ENCODE measurements around the gene ZCCHC4. TPM values are rescaled to one million over a fixed set of nuclear protein-coding genes. Genes with fewer than 3 reads are reported as not detected.

Gene ZCCHC4
- polyA plus RNA-seq, 2 of the 4 experiments (the other 2 are of a cell fraction), result 5.2 to 10.2 TPM

GRCh38 chr4:25308306-25308705 lies 4.3 kb upstream of the ZCCHC4 start:
- TF ChIP-seq HEYL (CRISPR knock-in tag; IDR thresholded peaks at IDR 0.05) (no peak), CBX2 (IDR thresholded peaks at IDR 0.05; ENCODE audit: borderline replicate concordance, low read depth) (no peak), MAZ (IDR thresholded peaks at IDR 0.05; ENCODE audit: borderline replicate concordance, low read depth, low read length) (no peak), ESRRA (IDR thresholded peaks at IDR 0.05; ENCODE audit: borderline replicate concordance, low read length) (no peak), BHLHE40 (IDR thresholded peaks at IDR 0.05; ENCODE audit: low read depth, low read length) (no peak), EHMT2 (IDR thresholded peaks at IDR 0.05; ENCODE audit: low read depth) (no peak), CEBPB (IDR thresholded peaks at IDR 0.05) (no peak), RCOR1 (IDR thresholded peaks at IDR 0.05; ENCODE audit: low read depth, low read length) (no peak), JUN (IDR thresholded peaks at IDR 0.05) (no peak), EP300 (IDR thresholded peaks at IDR 0.05) (no peak), USF2 (IDR thresholded peaks at IDR 0.05) (no peak)
- FAIRE-seq, result no peak
- WGBS (ENCODE audit: missing lambda C conversion rate), result 71% methylated on average over 2 of the region's 2 CpGs
- H3K4me1 ChIP-seq, result no peaks in the 10 kb centered on the region
- ChIA-PET CTCF (no interaction called here), POLR2A (no interaction called here)
- no peak for DNase-seq (ENCODE audit: low read depth in 1 of 2, low spot score in 1 of 2)
- no peak overlapping the region for H3K27ac ChIP-seq
- ATAC-seq, result no peak
- no peak overlapping the region for H3K4me3 ChIP-seq
- no peaks in the 10 kb centered on the region for H3K9me3 ChIP-seq
- H3K4me2 ChIP-seq, result no peak overlapping the region

- ATAC-seq (no peak), DNase-seq (ENCODE audit: low read depth in 1 of 2, low spot score in 1 of 2) (no peak), FAIRE-seq (no peak)
- CTCF ChIA-PET, result no interaction called here
- TF ChIP-seq HOXB5 (CRISPR knock-in tag; IDR thresholded peaks at IDR 0.05) (no peak), BCL3 (IDR thresholded peaks at IDR 0.05) (no peak), E2F6 (IDR thresholded peaks at IDR 0.05; ENCODE audit: borderline replicate concordance, low read depth) (no peak), RCOR1 (IDR thresholded peaks at IDR 0.05; ENCODE audit: low read depth, low read length) (no peak), HDAC2 (IDR thresholded peaks at IDR 0.05) (no peak), MAX (IDR thresholded peaks at IDR 0.05) (no peak), HOXB13 (CRISPR knock-in tag; IDR thresholded peaks at IDR 0.05; ENCODE audit: low read depth) (no peak)
- no peak overlapping the region for H3K4me3 ChIP-seq
- peaks cover 4% of the 10 kb centered on the region; the same call in 1 of the 3 replicates for H3K4me1 ChIP-seq
- POLR2A ChIA-PET, result no interaction called here
- no peaks in the 10 kb centered on the region for H3K9me3 ChIP-seq
- H3K4me2 ChIP-seq, result no peak overlapping the region
- WGBS (ENCODE audit: missing lambda C conversion rate), result 70% methylated on average over 7 of the region's 7 CpGs
- H3K27ac ChIP-seq, result no peak overlapping the region
These were observed 3.8 kb upstream of the ZCCHC4 start for GRCh38 chr4:25308761-25309160.

GRCh38 chr4:25310066-25310802 lies 2.3 kb upstream of the ZCCHC4 start:
- H3K4me2 ChIP-seq, result no peak overlapping the region
- TF ChIP-seq HES2 (IDR thresholded peaks at IDR 0.05), result no peak
- TF ChIP-seq POLR2AphosphoS2 (conservative IDR thresholded peaks at IDR 0.05; ENCODE audit: low read length), result no peak
- TF ChIP-seq NR3C1 (IDR thresholded peaks at IDR 0.05), result no peak
- TF ChIP-seq MAFK (IDR thresholded peaks at IDR 0.05; ENCODE audit: partially characterized antibody), result no peak
- TF ChIP-seq FOXS1 (CRISPR knock-in tag; IDR thresholded peaks at IDR 0.05), result no peak
- no peak for TF ChIP-seq ESRRA (IDR thresholded peaks at IDR 0.05; ENCODE audit: borderline replicate concordance, low read length)
- no peak for TF ChIP-seq JUNB (IDR thresholded peaks at IDR 0.05)
- no peak for TF ChIP-seq CHD2 (IDR thresholded peaks at IDR 0.05; ENCODE audit: low read length, partially characterized antibody)
- no peak overlapping the region for H3K27ac ChIP-seq
- 84% methylated on average over 4 of the region's 4 CpGs for WGBS (ENCODE audit: missing lambda C conversion rate)
- ChIA-PET POLR2A (no interaction called here), CTCF (no interaction called here)
- DNase-seq (ENCODE audit: low read depth in 1 of 2, low spot score in 1 of 2) (no peak), FAIRE-seq (no peak), ATAC-seq (no peak)
- peaks cover 7% of the 10 kb centered on the region; the same call in 1 of the 3 replicates for H3K4me1 ChIP-seq
- H3K9me3 ChIP-seq, result no peaks in the 10 kb centered on the region
- H3K4me3 ChIP-seq, result no peak overlapping the region
